CD4-positive, alpha-beta T cell (primary cell): ENCODE results near the gene ERH. TPM values are rescaled to one million over a fixed set of nuclear protein-coding genes. Genes with fewer than 3 reads are reported as not detected.

Experiments used
- ATAC-seq: fragments of 200-7000 bp; cut with Tn5 transposase; one replicate; pipeline ENCODE4 v1.10.0; 2022; ENCODE audit warnings: mild to moderate bottlenecking; ENCODE audit not compliant: poor library complexity
- CTCF ChIA-PET: fragments of 350-600 bp; sonication (Branson Sonifier 250); formaldehyde crosslinking; loops from one replicate; lab custom pipeline; 2021; ENCODE audit warnings: antibody characterized with exemption, inconsistent platforms; lab: Charles Lee
- POLR2A ChIA-PET: fragments of 350-600 bp; sonication (Branson Sonifier 250); formaldehyde crosslinking; loops from one replicate; lab custom pipeline; 2021; ENCODE audit warnings: antibody characterized with exemption, inconsistent platforms; lab: Charles Lee
- DNase-seq, 14 experiments: peaks; one replicate each; pipeline ENCODE4 v3.0.0-alpha.2; 2013 to 2020; ENCODE audit warnings: mixed read lengths in 2 of 14
- H3K27ac ChIP-seq, 2 donors: one replicate each; pipeline versions ENCODE4 v1.5.1 to v1.7.0; 2013; ENCODE audit warnings: low read length in 2 of 2, low read depth in 1 of 2, mild to moderate bottlenecking in 1 of 2
- H3K27me3 ChIP-seq, 2 experiments: 1 replicate in 1 of 2; 2 replicates in 1 of 2; pipeline versions ENCODE4 v1.6.1 to v1.7.0; 2013; ENCODE audit warnings: low read length in 2 of 2, control low read depth in 1 of 2, mild to moderate bottlenecking in 1 of 2, moderate library complexity in 1 of 2; ENCODE audit not compliant: insufficient read depth in 2 of 2, control insufficient read depth in 1 of 2
- H3K36me3 ChIP-seq: one replicate; pipeline ENCODE4 v1.6.1; 2013; ENCODE audit warnings: low read length, control low read depth; ENCODE audit not compliant: insufficient read depth
- H3K4me1 ChIP-seq: one replicate; pipeline ENCODE4 v1.6.1; 2013; ENCODE audit warnings: low read length, control low read depth; ENCODE audit not compliant: insufficient read depth
- H3K4me3 ChIP-seq: one replicate; pipeline ENCODE4 v1.5.1; 2013; ENCODE audit warnings: mild to moderate bottlenecking, low read length, moderate library complexity
- H3K9me3 ChIP-seq, 2 experiments: 1 replicate in 1 of 2; 2 replicates in 1 of 2; pipeline versions ENCODE4 v1.6.1 to v1.7.0; 2013; ENCODE audit warnings: low read length in 2 of 2, mild to moderate bottlenecking in 2 of 2, control low read depth in 1 of 2, moderate library complexity in 1 of 2; ENCODE audit not compliant: control insufficient read depth in 1 of 2, insufficient read depth in 1 of 2
- H3K27ac Mint-ChIP-seq: one replicate; pipeline ENCODE4 v1.8.0; 2020; ENCODE audit warnings: mixed read lengths
- H3K27me3 Mint-ChIP-seq: one replicate; pipeline ENCODE4 v1.8.0; 2021; ENCODE audit warnings: mixed read lengths
- H3K36me3 Mint-ChIP-seq: one replicate; pipeline ENCODE4 v1.8.0; 2021; ENCODE audit warnings: low read depth, mixed read lengths
- H3K4me1 Mint-ChIP-seq: one replicate; pipeline ENCODE4 v1.8.0; 2021; ENCODE audit warnings: low read depth, mixed read lengths
- H3K4me3 Mint-ChIP-seq: one replicate; pipeline ENCODE4 v1.8.0; 2020; ENCODE audit warnings: mild to moderate bottlenecking, mixed read lengths
- H3K9me3 Mint-ChIP-seq: one replicate; pipeline ENCODE4 v1.8.0; 2020; ENCODE audit warnings: mixed read lengths
- CTCF ChIP-seq: fragments of 200-600 bp; IDR thresholded peaks from one replicate; pipeline ENCODE4 v1.8.0; 2022; ENCODE audit warnings: antibody characterized with exemption, mild to moderate bottlenecking
- intact Hi-C, 2 experiments: fragments of 100-400 bp; cut with DNase I in 1 of 2; cut with micrococcal nuclease in 1 of 2; formaldehyde crosslinking; loops; one replicate each; pipeline versions ENCODE4 v1.15.1 to v1.9.0; 2023 to 2025; cut with DNase I, micrococcal nuclease
- total RNA-seq, 174 experiments: library from RNA in 2 of 174; stranded (reverse) in 2 of 174; gene quantifications; one replicate each; pipeline ENCODE4 v1.2.3 and lab custom pipeline; 2021 to 2026

ERH gene
- total RNA-seq, 2 experiments from 2014 or later: 87.0 to 96.3 TPM

GRCh38 chr14:69331206-69331605 is 66.9 kb downstream of the ERH start:
- POLR2A ChIA-PET: no interaction called here
- Histone ChIP-seq H3K4me1 (no peaks in the 10 kb centered on the region), H3K36me3 (no peaks in the 10 kb centered on the region), H3K27ac (no peak overlapping the region), H3K4me3 (no peak overlapping the region), H3K27me3 (no peaks in the 10 kb centered on the region), H3K9me3 (no peaks in the 10 kb centered on the region)
- H3K4me3 Mint-ChIP-seq: no peak overlapping the region
- no peak for DNase-seq
- ATAC-seq: no peak
- H3K36me3 Mint-ChIP-seq: no peaks in the 10 kb centered on the region
- no peak for TF ChIP-seq CTCF
- H3K27ac Mint-ChIP-seq: no peak overlapping the region
- H3K27me3 Mint-ChIP-seq: no peaks in the 10 kb centered on the region
- intact Hi-C loops: no loop called here
- no peaks in the 10 kb centered on the region for H3K9me3 Mint-ChIP-seq
- CTCF ChIA-PET: no interaction called here
- peaks cover 10% of the 10 kb centered on the region for H3K4me1 Mint-ChIP-seq

Other genes with a start within 250 kb of the ERH start
- 10 to 100 TPM; 60.9 to 61.5 TPM for gene DCAF5, start 245.2 kb downstream of the ERH start, total RNA-seq
- gene EXD2, start 206.8 kb downstream of the ERH start, total RNA-seq: 1 to 10 TPM; 6.6 to 7.0 TPM
- gene GALNT16, start 138.1 kb downstream of the ERH start, total RNA-seq: not detected
- gene SLC39A9, start 393 bp upstream of the ERH start, total RNA-seq: 10 to 100 TPM; 19.5 to 20.5 TPM
- gene PLEKHD1, start 86.4 kb upstream of the ERH start, total RNA-seq: under 1 TPM; 0.47 to 0.63 TPM
- not detected for gene CCDC177, start 176.6 kb upstream of the ERH start, total RNA-seq
- 10 to 100 TPM; 93.7 to 95.1 TPM for gene SUSD6, start 213.3 kb upstream of the ERH start, total RNA-seq